HEK293T (cell line): Measurements from ENCODE around the gene ADCY2.

Experiments
- CTCF ChIA-PET: fragments of 350-600 bp; formaldehyde crosslinking; extraction: SDS; loops from one replicate; lab custom pipeline; 2021; ENCODE audit warnings: antibody characterized with exemption, inconsistent platforms; lab: Yijun Ruan, JAX
- POLR2A ChIA-PET: fragments of 350-600 bp; formaldehyde crosslinking; extraction: SDS; loops from one replicate; lab custom pipeline; 2020; ENCODE audit warnings: antibody characterized with exemption, inconsistent platforms; lab: Yijun Ruan, JAX
- DNase-seq: peaks from one replicate; pipeline ENCODE4 v3.0.0; 2012; ENCODE audit warnings: mixed read lengths; ENCODE audit errors: extremely low spot score
- ARNT ChIP-seq: fragments of 450-650 bp; IDR thresholded peaks from 2 replicates; pipeline ENCODE4 v1.6.1; 2017; ENCODE audit warnings: mild to moderate bottlenecking
- BHLHE40 ChIP-seq: fragments of 450-650 bp; IDR thresholded peaks from 2 replicates; pipeline ENCODE4 v1.6.1; 2016; ENCODE audit warnings: mild to moderate bottlenecking, moderate library complexity, borderline replicate concordance
- CTBP1 ChIP-seq: fragments of 450-650 bp; IDR thresholded peaks from 2 replicates; pipeline ENCODE4 v1.6.1; 2016; ENCODE audit warnings: borderline replicate concordance
- ELF4 ChIP-seq: fragments of 450-650 bp; IDR thresholded peaks from 2 replicates; pipeline ENCODE4 v1.6.1; 2017; ENCODE audit warnings: antibody characterized with exemption
- FOXA1 ChIP-seq: fragments of 450-650 bp; IDR thresholded peaks from 2 replicates; pipeline ENCODE4 v1.6.1; 2016; ENCODE audit warnings: mild to moderate bottlenecking
- FOXK2 ChIP-seq: fragments of 450-650 bp; IDR thresholded peaks from 2 replicates; pipeline ENCODE4 v1.6.1; 2016; ENCODE audit warnings: mild to moderate bottlenecking
- FOXM1 ChIP-seq: fragments of 450-650 bp; IDR thresholded peaks from 2 replicates; pipeline ENCODE4 v1.6.1; 2017; ENCODE audit warnings: mild to moderate bottlenecking, borderline replicate concordance
- HDGF ChIP-seq: fragments of 450-650 bp; IDR thresholded peaks from 2 replicates; pipeline ENCODE4 v1.6.1; 2017; ENCODE audit warnings: antibody characterized with exemption, borderline replicate concordance
- L3MBTL2 ChIP-seq: fragments of 450-650 bp; conservative IDR thresholded peaks from 2 replicates; pipeline ENCODE4 v1.6.1; 2016; ENCODE audit warnings: mild to moderate bottlenecking
- LEF1 ChIP-seq: fragments of 450-650 bp; IDR thresholded peaks from 2 replicates; pipeline ENCODE4 v1.6.1; 2017; ENCODE audit warnings: mild to moderate bottlenecking, borderline replicate concordance
- NFRKB ChIP-seq: fragments of 450-650 bp; IDR thresholded peaks from 2 replicates; pipeline ENCODE4 v1.6.1; 2016; ENCODE audit warnings: mild to moderate bottlenecking, moderate library complexity
- SP1 ChIP-seq: fragments of 450-650 bp; IDR thresholded peaks from 2 replicates; pipeline ENCODE4 v1.6.1; 2017
- SUZ12 ChIP-seq: fragments of 450-650 bp; IDR thresholded peaks from 2 replicates; pipeline ENCODE4 v1.6.1; 2016; ENCODE audit warnings: mild to moderate bottlenecking
- TARDBP ChIP-seq: fragments of 450-650 bp; IDR thresholded peaks from 2 replicates; pipeline ENCODE4 v1.6.1; 2016
- ZNF384 ChIP-seq: fragments of 450-650 bp; IDR thresholded peaks from 2 replicates; pipeline ENCODE4 v1.6.1; 2016
- TF ChIP-seq, protein P1 (sequence below): fragments of 450-650 bp; IDR thresholded peaks from 2 replicates; pipeline ENCODE4 v1.6.1; 2016

The ADCY2 gene

DNA sequence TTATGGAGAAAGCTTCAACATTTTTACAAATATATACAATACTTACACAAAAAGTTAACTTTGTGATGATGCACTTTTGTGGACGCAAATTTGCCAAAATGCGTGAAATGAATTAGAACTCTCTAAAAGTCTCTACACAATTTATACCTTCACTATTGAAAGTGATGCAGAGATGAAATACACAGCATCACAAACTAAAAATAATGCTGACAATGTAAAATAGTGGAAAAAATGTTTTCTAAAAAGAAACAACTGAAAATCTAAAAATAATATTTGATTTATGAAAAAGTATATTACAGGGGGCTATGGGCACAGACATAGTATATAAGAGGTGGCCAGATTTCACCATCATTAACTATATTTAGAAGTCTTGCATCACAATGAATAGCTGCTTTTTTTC is 188.8 kb downstream of the ADCY2 start:
- POLR2A ChIA-PET: no interaction called here
- TF ChIP-seq LEF1 (no peak), FOXK2 (no peak), ZNF384 (no peak), FOXA1 (no peak), NFRKB (no peak), CTBP1 (no peak), TARDBP (no peak), ARNT (no peak), BHLHE40 (no peak), FOXM1 (no peak), HDGF (no peak), SP1 (no peak), SUZ12 (no peak), ELF4 (no peak), L3MBTL2 (no peak)
- TF ChIP-seq, protein P1, sequence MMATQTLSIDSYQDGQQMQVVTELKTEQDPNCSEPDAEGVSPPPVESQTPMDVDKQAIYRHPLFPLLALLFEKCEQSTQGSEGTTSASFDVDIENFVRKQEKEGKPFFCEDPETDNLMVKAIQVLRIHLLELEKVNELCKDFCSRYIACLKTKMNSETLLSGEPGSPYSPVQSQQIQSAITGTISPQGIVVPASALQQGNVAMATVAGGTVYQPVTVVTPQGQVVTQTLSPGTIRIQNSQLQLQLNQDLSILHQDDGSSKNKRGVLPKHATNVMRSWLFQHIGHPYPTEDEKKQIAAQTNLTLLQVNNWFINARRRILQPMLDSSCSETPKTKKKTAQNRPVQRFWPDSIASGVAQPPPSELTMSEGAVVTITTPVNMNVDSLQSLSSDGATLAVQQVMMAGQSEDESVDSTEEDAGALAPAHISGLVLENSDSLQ: no peak
- DNase-seq: no peak
- CTCF ChIA-PET: no interaction called here

DNA sequence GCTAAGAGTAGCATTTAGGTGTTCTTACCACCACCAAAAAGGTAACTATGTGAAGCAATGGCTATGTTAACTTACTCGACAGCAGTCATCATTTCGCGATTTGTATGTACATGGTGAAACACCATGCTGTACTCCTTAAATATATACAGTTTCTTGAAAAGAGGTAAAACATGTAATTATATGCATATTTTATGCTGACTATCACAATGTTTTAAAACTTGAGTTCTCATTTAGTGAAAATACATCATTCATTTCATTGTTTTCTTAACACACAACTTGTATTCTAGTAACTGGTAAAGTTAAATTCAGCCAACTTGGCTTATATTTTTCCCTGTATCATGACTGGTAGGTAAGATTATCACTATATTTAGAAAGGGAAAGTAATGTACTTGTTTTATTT is 189.9 kb downstream of the ADCY2 start:
- ChIA-PET POLR2A (no interaction called here), CTCF (no interaction called here)
- no peak for DNase-seq
- TF ChIP-seq FOXK2 (no peak), ELF4 (no peak), CTBP1 (no peak), LEF1 (no peak), FOXA1 (no peak), BHLHE40 (no peak), ZNF384 (no peak), TARDBP (no peak), L3MBTL2 (no peak), ARNT (no peak), SP1 (no peak)
- TF ChIP-seq, protein P1: no peak

DNA sequence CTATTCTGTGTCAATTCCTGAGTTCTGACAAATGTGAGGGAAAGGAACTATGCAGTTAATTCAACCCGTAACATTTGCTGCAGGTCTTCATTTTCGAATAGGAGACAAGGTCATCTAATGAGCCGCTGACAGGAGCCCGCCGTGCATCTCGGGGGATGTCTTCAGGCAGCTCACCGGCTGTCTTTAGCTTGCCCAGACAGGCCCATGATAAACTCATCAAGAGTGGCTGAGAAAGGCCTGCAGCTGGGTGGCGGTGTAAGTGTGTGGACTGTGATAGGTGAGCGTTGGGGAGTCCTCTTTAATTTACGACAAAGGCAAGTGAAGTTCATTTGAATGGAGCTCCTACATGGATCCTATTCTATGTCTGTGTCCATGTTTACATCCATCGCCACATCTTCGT is 190.5 kb downstream of the ADCY2 start:
- TF ChIP-seq FOXA1: no peak
- no peak for TF ChIP-seq SP1
- TF ChIP-seq ZNF384: no peak
- TF ChIP-seq NFRKB: no peak
- no peak for TF ChIP-seq CTBP1
- TF ChIP-seq FOXK2: no peak
- TF ChIP-seq ARNT: no peak
- no peak for TF ChIP-seq TARDBP
- TF ChIP-seq SUZ12: no peak

DNA sequence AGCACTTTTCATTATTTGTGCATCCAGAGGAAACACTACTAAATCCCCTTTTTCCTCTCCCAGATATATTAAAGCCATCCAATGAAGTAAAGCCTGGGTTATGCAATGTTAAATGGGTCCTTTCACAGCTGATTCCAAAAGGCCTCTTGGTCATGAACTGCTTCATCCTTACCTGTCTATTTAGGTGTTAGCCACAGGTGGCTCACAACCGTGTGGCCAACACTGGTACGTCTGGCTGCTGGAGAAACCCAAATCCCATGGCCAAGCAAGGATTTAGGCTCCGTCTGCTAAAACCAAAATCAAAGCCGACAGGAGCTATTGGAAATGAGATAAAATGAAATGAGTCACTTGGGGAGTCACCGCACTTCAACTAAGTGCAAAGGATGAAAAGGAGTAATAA is 193.9 kb downstream of the ADCY2 start:
- no peak for DNase-seq
- POLR2A ChIA-PET: no interaction called here
- CTCF ChIA-PET: no interaction called here
- no peak for TF ChIP-seq ZNF384
- no peak for TF ChIP-seq SUZ12
- TF ChIP-seq FOXA1: no peak
- no peak for TF ChIP-seq CTBP1
- no peak for TF ChIP-seq FOXK2

More for the DNA sequence above, 190.5 kb downstream of the ADCY2 start:
- no peak for DNase-seq
- ChIA-PET CTCF (no interaction called here), POLR2A (no interaction called here)

DNA sequence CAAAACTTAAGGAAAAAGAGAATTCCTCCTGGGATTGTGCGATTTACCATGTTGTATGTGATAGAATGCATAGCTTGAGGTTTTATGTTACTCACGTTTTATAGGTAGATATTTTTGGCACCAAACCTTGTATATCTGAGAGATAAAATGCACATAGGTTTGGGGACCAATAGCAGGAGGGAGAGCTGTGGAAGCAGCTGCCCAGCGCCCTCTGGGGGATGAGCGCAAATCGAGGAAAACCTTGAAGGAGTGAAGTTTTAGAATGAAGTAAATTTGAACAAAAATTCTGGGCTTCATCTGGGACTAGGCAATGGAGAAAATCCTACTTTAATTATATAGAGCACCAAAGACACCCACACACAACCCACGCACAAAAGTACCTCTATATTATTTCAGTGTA is 197.0 kb downstream of the ADCY2 start:
- ChIA-PET CTCF (interaction anchor here (0.7 kb wide), 1 partner anchor 10 kb away, joined by 4 read pairs; no protein-coding TSS in a partner anchor), POLR2A (no interaction called here)
- no peak for TF ChIP-seq FOXK2
- no peak for TF ChIP-seq L3MBTL2
- TF ChIP-seq NFRKB: no peak
- DNase-seq: peak; percentile 12

DNA sequence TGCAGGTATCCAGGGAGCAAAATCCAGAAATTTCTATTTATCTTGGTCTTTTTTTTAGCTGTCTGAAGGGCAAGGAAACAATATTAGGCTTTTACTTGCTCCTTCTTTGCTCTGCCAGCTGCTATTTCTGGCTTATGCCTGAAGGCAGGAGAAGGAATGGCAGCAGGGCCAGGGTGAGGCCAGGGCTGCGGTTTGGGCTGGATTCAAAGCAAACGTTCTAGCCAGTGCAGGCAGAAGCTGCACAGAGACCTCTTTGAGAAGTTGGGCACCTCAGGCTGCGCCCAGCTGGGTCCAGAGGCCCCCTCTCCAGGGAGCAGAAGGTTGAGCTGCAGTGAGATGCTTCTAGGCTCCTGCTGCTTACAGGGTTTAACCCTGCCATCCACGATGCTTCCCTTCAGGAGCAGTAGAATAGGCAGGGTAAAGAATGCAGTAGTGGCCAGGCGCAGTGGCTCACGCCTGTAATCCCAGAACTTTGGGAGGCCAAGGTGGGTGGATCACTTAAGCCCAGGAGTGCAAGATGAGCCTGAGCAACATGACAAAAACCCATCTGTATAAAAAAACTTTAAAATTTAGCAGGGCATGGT is 201.2 kb downstream of the ADCY2 start:
- CTCF ChIA-PET: no interaction called here
- POLR2A ChIA-PET: no interaction called here
- TF ChIP-seq ARNT (no peak), FOXM1 (no peak), TARDBP (no peak), L3MBTL2 (no peak)
- no peak for DNase-seq

DNA sequence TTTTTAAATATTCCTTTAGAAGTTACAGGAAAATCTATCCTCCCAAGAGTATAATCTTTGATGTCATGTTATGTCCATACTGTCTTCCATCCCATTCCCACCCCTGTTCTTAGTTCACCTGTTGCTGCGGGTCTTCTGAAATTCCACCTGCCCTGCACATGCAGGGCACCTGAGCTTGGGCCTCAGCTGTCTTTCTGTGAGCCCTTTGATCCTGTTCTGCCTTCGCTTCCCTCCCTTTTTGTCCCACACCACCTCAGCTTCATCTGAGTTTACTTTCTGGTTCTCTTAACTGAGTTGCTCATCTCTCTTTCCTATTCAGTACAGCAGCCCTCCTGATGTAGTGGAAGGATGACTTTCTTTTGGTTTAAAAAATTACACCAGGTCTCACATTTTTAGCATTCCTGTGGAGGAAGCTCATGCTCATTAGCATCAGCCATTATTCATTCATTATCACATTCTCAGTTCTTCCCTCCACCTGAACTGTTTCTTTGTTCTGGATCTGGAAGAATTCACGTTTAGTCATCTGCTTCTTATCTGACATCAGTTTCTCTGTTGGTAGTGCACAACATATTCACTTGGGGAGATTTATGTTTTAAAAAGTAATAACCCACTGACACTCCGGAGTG is 211.0 kb downstream of the ADCY2 start:
- ChIA-PET CTCF (interaction anchor here (0.5 kb wide), 1 partner anchor 70 kb away, joined by 3 read pairs; no protein-coding TSS in a partner anchor), POLR2A (no interaction called here)
- TF ChIP-seq NFRKB (no peak), SP1 (no peak)
- no peak for DNase-seq

DNA sequence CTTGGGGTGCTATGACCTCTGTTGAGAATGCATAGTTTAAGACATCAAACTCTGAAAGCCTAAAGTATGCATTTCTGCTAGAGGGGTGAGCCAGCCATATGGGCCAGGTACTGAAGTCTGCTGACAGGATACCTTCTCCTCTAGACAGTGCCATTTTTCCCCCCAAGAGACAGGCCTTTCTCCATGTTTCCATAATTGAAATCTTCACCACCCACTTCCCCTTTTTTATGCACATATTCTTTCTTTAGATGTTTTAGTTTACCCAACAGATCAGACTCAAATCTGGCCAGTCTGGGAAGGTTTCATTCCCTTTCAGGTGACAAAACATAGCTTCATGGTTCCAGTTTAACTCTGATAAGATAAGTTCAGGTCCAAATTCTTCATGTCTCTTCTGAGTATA is 212.8 kb downstream of the ADCY2 start:
- no peak for TF ChIP-seq LEF1
- TF ChIP-seq BHLHE40: no peak
- TF ChIP-seq FOXK2: no peak
- no peak for TF ChIP-seq FOXA1
- TF ChIP-seq ZNF384: no peak
- TF ChIP-seq CTBP1: no peak
- TF ChIP-seq L3MBTL2: no peak
- no peak for TF ChIP-seq NFRKB
- no peak for TF ChIP-seq ELF4
- no peak for TF ChIP-seq TARDBP
- TF ChIP-seq, protein P1: no peak
- no peak for TF ChIP-seq FOXM1
- TF ChIP-seq ARNT: no peak

More for the DNA sequence above, 212.8 kb downstream of the ADCY2 start:
- no peak for DNase-seq
- ChIA-PET POLR2A (no interaction called here), CTCF (no interaction called here)
